ENCODE results near the gene INTS7.

DNA sequence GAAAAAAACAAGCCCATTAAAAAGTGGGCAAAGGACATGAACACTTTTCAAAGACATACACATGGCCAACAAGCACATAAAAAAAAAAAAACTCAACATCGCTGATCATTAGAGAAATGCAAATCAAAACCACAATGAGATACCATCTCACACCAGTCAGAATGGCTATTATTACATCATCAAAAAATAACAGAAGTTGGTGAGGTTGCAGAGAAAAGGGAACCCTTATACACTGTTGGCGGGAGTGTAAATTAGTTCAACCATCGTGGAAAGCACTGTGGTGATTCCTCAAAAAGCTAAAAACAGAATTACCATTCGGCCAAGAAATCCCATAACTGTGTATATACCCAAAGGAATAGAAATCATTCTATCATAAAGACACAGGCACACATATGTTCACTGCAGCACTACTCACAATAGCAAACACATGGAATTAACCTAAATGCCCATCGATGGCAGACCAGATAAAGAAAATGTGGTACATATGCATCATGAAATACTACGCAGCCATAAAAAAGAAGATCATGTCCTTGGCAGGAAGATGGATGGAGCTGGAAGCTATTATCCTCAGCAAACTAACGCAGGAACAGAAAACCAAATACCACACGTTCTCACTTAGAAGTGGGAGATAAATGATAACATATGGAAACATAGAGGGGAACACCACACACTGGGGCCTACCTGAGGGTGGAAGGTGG is 70.1 kb downstream of the INTS7 start:
- TF ChIP-seq CTCF (IDR thresholded peaks at IDR 0.05), result no peak
- no peak for TF ChIP-seq POLR2AphosphoS5 (IDR thresholded peaks at IDR 0.05)
- TF ChIP-seq POLR2A (IDR thresholded peaks at IDR 0.05), result no peak
- TF ChIP-seq EP300 (IDR thresholded peaks at IDR 0.05), result no peak

Data from suprapubic skin (tissue), 4 donors.